Measurements from ENCODE around the gene PHTF2.

The PHTF2 gene

DNA sequence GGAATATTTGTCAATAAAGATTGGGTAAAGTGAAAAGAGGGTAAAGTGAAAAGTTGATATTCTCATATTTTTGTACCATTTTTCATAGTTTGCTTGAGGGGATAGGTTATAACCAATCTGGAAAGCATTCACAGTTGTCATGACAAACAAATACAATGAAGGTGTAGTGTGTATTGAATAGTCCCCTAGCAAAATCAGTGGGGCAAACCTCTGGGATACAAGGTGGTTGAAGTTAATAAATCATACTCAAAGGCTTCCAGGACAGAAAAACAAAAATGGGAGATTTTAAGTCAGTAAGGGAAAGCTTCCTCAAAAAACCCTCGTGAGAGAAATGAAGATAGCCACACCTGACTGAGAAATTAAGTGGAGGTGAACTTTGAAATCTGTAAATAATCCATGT lies 39.4 kb downstream of the PHTF2 start:
- H3K36me3 ChIP-seq (ENCODE audit: insufficient read depth, low read length) = no peaks in the 10 kb centered on the region
- TF ChIP-seq EZH2 (IDR thresholded peaks at IDR 0.05; ENCODE audit: borderline replicate concordance, low read length) (no peak), CTCF (IDR thresholded peaks at IDR 0.05; ENCODE audit: low read length) (no peak)
- peaks cover 59% of the 10 kb centered on the region for H3K4me1 ChIP-seq (ENCODE audit: insufficient read depth, low read length, severe bottlenecking)
- H3K79me2 ChIP-seq (ENCODE audit: insufficient read depth, low read length) = peaks cover 52% of the 10 kb centered on the region
- H3K4me3 ChIP-seq (ENCODE audit: low read depth, low read length, poor library complexity, severe bottlenecking) = no peak overlapping the region
- H3K9me3 ChIP-seq (ENCODE audit: low read length) = no peaks in the 10 kb centered on the region
- H3K4me2 ChIP-seq (ENCODE audit: low read length) = no peak overlapping the region; the same call in 1 of the 2 replicates
- H3K9me2 ChIP-seq (ENCODE audit: low read depth, low read length) = no peaks in the 10 kb centered on the region
- no peak overlapping the region for H3K27ac ChIP-seq (ENCODE audit: low read depth, low read length, poor library complexity, severe bottlenecking)
- H3K27me3 ChIP-seq (ENCODE audit: insufficient read depth, low read length) = no peaks in the 10 kb centered on the region
- H3F3A ChIP-seq (ENCODE audit: insufficient read depth, low read length) = no peaks in the 10 kb centered on the region
- H4K20me1 ChIP-seq (ENCODE audit: insufficient read depth, low read length) = no peaks in the 10 kb centered on the region
- no peak overlapping the region for H2AFZ ChIP-seq (ENCODE audit: low read length)
- no peak overlapping the region for H3K9ac ChIP-seq (ENCODE audit: low read length)

DNA sequence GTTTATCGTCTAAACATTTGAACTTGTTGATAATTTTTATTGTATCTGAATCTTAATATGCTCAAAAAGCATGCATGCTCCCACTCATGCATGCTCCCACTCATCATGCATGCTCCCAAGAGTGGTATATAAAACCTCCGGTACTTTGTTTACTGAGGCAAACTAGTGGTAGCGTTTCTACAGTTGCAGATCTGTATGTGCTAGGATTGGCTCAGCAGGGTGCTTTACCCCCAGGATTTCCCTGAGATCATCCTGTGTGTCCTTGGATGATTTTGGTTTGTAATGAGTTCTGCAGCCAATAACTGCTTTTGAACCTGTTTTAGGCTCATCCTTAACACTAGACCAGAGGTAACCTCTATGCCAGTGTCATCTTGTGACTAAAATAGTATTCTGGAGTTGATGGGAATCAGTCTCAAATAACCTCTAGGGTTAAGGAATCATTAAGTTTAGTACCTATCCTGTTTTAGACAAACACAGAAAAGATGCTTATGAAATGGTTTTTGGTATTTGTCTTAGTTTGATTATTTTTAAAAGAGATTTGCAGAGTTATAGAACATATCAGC lies 40.4 kb downstream of the PHTF2 start:
- H3K9me2 ChIP-seq (ENCODE audit: low read depth, low read length) = no peaks in the 10 kb centered on the region
- H3K9me3 ChIP-seq (ENCODE audit: low read length) = no peaks in the 10 kb centered on the region
- H4K20me1 ChIP-seq (ENCODE audit: insufficient read depth, low read length) = no peaks in the 10 kb centered on the region
- H3K4me2 ChIP-seq (ENCODE audit: low read length) = peak overlapping the region; percentile 23; the same call in 1 of the 2 replicates
- H3K4me1 ChIP-seq (ENCODE audit: insufficient read depth, low read length, severe bottlenecking) = peaks cover 50% of the 10 kb centered on the region
- no peak overlapping the region for H2AFZ ChIP-seq (ENCODE audit: low read length)
- TF ChIP-seq CTCF (IDR thresholded peaks at IDR 0.05; ENCODE audit: low read length) = no peak
- no peak for TF ChIP-seq EZH2 (IDR thresholded peaks at IDR 0.05; ENCODE audit: borderline replicate concordance, low read length)
- peak overlapping the region; percentile 1 for H3K27ac ChIP-seq (ENCODE audit: low read depth, low read length, poor library complexity, severe bottlenecking)
- H3K27me3 ChIP-seq (ENCODE audit: insufficient read depth, low read length) = no peaks in the 10 kb centered on the region
- no peaks in the 10 kb centered on the region for H3F3A ChIP-seq (ENCODE audit: insufficient read depth, low read length)
- H3K36me3 ChIP-seq (ENCODE audit: insufficient read depth, low read length) = peaks cover 4% of the 10 kb centered on the region; the same call in 1 of the 2 replicates
- peaks cover 44% of the 10 kb centered on the region for H3K79me2 ChIP-seq (ENCODE audit: insufficient read depth, low read length)
- H3K9ac ChIP-seq (ENCODE audit: low read length) = no peak overlapping the region; the same call in 1 of the 2 replicates
- H3K4me3 ChIP-seq (ENCODE audit: low read depth, low read length, poor library complexity, severe bottlenecking) = no peak overlapping the region

DNA sequence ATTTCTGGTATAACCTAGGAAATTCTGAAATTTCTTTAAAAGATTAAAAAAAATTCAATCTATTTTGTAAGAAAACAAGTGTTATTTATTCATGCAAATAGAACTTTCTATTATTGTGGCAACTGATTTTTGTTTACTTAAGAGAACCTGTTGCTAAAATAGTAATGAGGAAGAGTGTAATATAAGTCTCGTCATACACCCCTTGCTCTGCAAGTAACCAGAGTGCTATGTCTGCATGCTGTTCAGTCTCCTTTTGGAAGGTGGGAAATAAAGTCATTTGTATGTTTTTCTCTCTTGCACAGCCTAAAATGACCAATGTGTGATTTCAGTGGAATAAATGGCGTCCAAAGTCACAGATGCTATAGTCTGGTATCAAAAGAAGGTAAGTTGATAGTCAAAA lies 41.3 kb downstream of the PHTF2 start:
- TF ChIP-seq CTCF (IDR thresholded peaks at IDR 0.05; ENCODE audit: low read length) = no peak
- no peak for TF ChIP-seq EZH2 (IDR thresholded peaks at IDR 0.05; ENCODE audit: borderline replicate concordance, low read length)
- peaks cover 43% of the 10 kb centered on the region for H3K79me2 ChIP-seq (ENCODE audit: insufficient read depth, low read length)
- no peaks in the 10 kb centered on the region for H3F3A ChIP-seq (ENCODE audit: insufficient read depth, low read length)
- no peak overlapping the region for H2AFZ ChIP-seq (ENCODE audit: low read length)
- H3K36me3 ChIP-seq (ENCODE audit: insufficient read depth, low read length) = peaks cover 4% of the 10 kb centered on the region; the same call in 1 of the 2 replicates
- no peaks in the 10 kb centered on the region for H3K9me3 ChIP-seq (ENCODE audit: low read length)
- H3K27me3 ChIP-seq (ENCODE audit: insufficient read depth, low read length) = no peaks in the 10 kb centered on the region
- no peak overlapping the region for H3K4me3 ChIP-seq (ENCODE audit: low read depth, low read length, poor library complexity, severe bottlenecking)
- no peaks in the 10 kb centered on the region for H3K9me2 ChIP-seq (ENCODE audit: low read depth, low read length)
- no peak overlapping the region for H3K9ac ChIP-seq (ENCODE audit: low read length)
- H4K20me1 ChIP-seq (ENCODE audit: insufficient read depth, low read length) = no peaks in the 10 kb centered on the region
- peaks cover 41% of the 10 kb centered on the region for H3K4me1 ChIP-seq (ENCODE audit: insufficient read depth, low read length, severe bottlenecking)
- peak overlapping the region; percentile 40; the same call in 1 of the 2 replicates for H3K4me2 ChIP-seq (ENCODE audit: low read length)
- peak overlapping the region; percentile 33 for H3K27ac ChIP-seq (ENCODE audit: low read depth, low read length, poor library complexity, severe bottlenecking)
